Measurements from ENCODE around the gene HLCS. TPM values are rescaled to one million over a fixed set of nuclear protein-coding genes. Genes with fewer than 3 reads are reported as not detected.

The HLCS gene
- polyA plus RNA-seq, 1 experiment: 22.3 TPM

DNA sequence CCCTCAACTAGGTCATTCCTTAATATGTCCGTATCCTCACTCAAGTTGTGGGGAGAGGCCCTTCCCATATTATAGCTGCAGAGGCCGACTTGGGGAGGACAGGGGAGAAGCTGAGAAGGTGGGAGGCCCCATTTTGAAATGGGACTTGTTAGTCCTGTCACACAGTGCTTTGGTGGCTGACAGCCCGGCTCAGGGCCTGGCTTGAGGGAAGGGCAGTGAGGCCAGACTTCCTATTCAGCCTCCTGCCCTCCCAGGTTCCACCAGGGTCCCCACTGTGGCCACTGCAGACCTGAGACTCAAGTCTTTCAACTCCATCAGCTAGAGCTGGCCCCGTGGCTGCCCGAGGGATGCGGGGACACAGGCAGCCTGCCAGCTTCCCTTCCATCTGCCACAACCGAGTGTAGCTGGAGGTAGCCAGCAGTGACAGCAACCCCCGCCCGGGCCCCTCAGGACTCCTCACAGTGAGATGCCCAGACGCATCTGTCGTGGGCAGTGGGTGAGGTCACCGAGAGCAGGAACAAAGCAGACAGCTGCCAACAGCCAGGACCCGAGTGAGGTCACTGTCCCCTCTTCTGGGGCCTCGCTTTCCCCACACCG, 230.6 kb downstream of the HLCS start:
- DNase-seq (ENCODE audit: low read depth, low spot score): no peak
- Histone ChIP-seq H3K9me3 (ENCODE audit: control insufficient read depth, insufficient read depth, low read length) (peaks cover 9% of the 10 kb centered on the region), H3K27ac (ENCODE audit: low read depth, low read length) (no peak overlapping the region), H3K27me3 (ENCODE audit: control insufficient read depth, insufficient read depth, low read length) (peaks cover 37% of the 10 kb centered on the region), H3K4me3 (ENCODE audit: low read depth, low read length) (no peak overlapping the region)
- POLR2A ChIA-PET: no interaction called here
- CTCF ChIA-PET: interaction anchor here (1.0 kb wide), 1 partner anchor 9 kb away, joined by 4 read pairs; no protein-coding TSS in a partner anchor
- TF ChIP-seq, protein P1, sequence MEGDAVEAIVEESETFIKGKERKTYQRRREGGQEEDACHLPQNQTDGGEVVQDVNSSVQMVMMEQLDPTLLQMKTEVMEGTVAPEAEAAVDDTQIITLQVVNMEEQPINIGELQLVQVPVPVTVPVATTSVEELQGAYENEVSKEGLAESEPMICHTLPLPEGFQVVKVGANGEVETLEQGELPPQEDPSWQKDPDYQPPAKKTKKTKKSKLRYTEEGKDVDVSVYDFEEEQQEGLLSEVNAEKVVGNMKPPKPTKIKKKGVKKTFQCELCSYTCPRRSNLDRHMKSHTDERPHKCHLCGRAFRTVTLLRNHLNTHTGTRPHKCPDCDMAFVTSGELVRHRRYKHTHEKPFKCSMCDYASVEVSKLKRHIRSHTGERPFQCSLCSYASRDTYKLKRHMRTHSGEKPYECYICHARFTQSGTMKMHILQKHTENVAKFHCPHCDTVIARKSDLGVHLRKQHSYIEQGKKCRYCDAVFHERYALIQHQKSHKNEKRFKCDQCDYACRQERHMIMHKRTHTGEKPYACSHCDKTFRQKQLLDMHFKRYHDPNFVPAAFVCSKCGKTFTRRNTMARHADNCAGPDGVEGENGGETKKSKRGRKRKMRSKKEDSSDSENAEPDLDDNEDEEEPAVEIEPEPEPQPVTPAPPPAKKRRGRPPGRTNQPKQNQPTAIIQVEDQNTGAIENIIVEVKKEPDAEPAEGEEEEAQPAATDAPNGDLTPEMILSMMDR (IDR thresholded peaks at IDR 0.05; ENCODE audit: low read depth, low read length): no peak

DNA sequence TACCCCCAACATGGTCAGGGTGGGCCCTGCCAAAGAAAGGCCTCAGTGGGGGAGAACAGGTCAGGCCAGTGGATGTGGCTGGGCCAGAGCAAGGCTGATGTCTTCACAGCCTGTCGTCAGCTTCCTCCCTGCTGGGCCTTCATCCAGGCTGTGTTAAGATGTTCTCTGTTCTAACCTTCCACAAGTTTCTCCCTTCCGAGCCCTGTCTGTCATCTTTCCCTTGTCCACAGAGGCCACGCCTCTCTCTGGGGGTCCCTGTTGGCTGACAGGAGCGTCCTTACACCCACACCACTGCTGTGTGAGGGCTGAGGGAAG, 231.3 kb downstream of the HLCS start:
- no peak for DNase-seq (ENCODE audit: low read depth, low spot score)
- CTCF ChIA-PET: interaction anchor here (1.1 kb wide), 1 partner anchor 105 kb away, joined by 3 read pairs; no protein-coding TSS in a partner anchor
- no peak overlapping the region for H3K27ac ChIP-seq (ENCODE audit: low read depth, low read length)
- POLR2A ChIA-PET: no interaction called here
- H3K9me3 ChIP-seq (ENCODE audit: control insufficient read depth, insufficient read depth, low read length): peaks cover 9% of the 10 kb centered on the region
- TF ChIP-seq, protein P1 (IDR thresholded peaks at IDR 0.05; ENCODE audit: low read depth, low read length): no peak
- H3K27me3 ChIP-seq (ENCODE audit: control insufficient read depth, insufficient read depth, low read length): peaks cover 39% of the 10 kb centered on the region
- no peak overlapping the region for H3K4me3 ChIP-seq (ENCODE audit: low read depth, low read length)

- TF ChIP-seq, protein P1 (IDR thresholded peaks at IDR 0.05; ENCODE audit: low read depth, low read length): no peak
- H3K27me3 ChIP-seq (ENCODE audit: control insufficient read depth, insufficient read depth, low read length): peaks cover 39% of the 10 kb centered on the region
- CTCF ChIA-PET: interaction anchor here (1.1 kb wide), 1 partner anchor 104 kb away, joined by 3 read pairs; no protein-coding TSS in a partner anchor
- POLR2A ChIA-PET: no interaction called here
- peaks cover 9% of the 10 kb centered on the region for H3K9me3 ChIP-seq (ENCODE audit: control insufficient read depth, insufficient read depth, low read length)
- no peak overlapping the region for H3K27ac ChIP-seq (ENCODE audit: low read depth, low read length)
- no peak overlapping the region for H3K4me3 ChIP-seq (ENCODE audit: low read depth, low read length)
- DNase-seq (ENCODE audit: low read depth, low spot score): no peak
Measured at GRCh38 chr21:36734367-36735200, 231.9 kb downstream of the HLCS start.

- ChIA-PET POLR2A (no interaction called here), CTCF (interaction anchor here (1.1 kb wide), 1 partner anchor 103 kb away, joined by 3 read pairs; no protein-coding TSS in a partner anchor)
- no peak for DNase-seq (ENCODE audit: low read depth, low spot score)
- Histone ChIP-seq H3K9me3 (ENCODE audit: control insufficient read depth, insufficient read depth, low read length) (peaks cover 9% of the 10 kb centered on the region), H3K4me3 (ENCODE audit: low read depth, low read length) (no peak overlapping the region), H3K27ac (ENCODE audit: low read depth, low read length) (no peak overlapping the region), H3K27me3 (ENCODE audit: control insufficient read depth, insufficient read depth, low read length) (peaks cover 44% of the 10 kb centered on the region)
- TF ChIP-seq, protein P1 (IDR thresholded peaks at IDR 0.05; ENCODE audit: low read depth, low read length): no peak
Measured at GRCh38 chr21:36733857-36734256, 232.6 kb downstream of the HLCS start.

DNA sequence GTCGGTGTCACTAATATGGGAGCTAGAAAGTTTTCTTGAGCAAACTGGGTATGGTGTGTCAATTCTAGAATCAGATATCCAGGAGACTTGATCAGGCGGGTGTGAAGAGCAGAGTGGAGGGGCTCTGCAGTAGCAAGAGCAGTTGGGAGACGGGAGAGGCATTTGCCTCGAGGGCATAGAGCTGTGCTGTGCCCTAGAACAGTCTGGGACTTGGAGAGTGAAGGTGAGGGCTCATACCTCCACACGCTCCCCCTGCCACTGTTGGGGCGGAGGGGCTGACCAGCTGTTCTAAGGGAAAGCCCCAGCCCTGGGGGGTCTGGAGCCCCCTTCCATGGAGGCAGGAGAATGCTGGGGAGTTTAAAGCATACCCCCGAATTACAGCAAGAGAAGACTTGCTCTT, 233.7 kb downstream of the HLCS start:
- TF ChIP-seq, protein P1 (IDR thresholded peaks at IDR 0.05; ENCODE audit: low read depth, low read length): no peak
- CTCF ChIA-PET: no interaction called here
- Histone ChIP-seq H3K9me3 (ENCODE audit: control insufficient read depth, insufficient read depth, low read length) (peaks cover 9% of the 10 kb centered on the region), H3K4me3 (ENCODE audit: low read depth, low read length) (no peak overlapping the region), H3K27me3 (ENCODE audit: control insufficient read depth, insufficient read depth, low read length) (peaks cover 55% of the 10 kb centered on the region), H3K27ac (ENCODE audit: low read depth, low read length) (no peak overlapping the region)
- DNase-seq (ENCODE audit: low read depth, low spot score): no peak
- POLR2A ChIA-PET: no interaction called here
